ENCODE measurements around the gene RFX1. TPM values are rescaled to one million over a fixed set of nuclear protein-coding genes. Genes with fewer than 3 reads are reported as not detected.

The RFX1 gene
- total and polyA plus RNA-seq, 2 experiments from 2014 or later: 8.9 to 11.8 TPM

DNA sequence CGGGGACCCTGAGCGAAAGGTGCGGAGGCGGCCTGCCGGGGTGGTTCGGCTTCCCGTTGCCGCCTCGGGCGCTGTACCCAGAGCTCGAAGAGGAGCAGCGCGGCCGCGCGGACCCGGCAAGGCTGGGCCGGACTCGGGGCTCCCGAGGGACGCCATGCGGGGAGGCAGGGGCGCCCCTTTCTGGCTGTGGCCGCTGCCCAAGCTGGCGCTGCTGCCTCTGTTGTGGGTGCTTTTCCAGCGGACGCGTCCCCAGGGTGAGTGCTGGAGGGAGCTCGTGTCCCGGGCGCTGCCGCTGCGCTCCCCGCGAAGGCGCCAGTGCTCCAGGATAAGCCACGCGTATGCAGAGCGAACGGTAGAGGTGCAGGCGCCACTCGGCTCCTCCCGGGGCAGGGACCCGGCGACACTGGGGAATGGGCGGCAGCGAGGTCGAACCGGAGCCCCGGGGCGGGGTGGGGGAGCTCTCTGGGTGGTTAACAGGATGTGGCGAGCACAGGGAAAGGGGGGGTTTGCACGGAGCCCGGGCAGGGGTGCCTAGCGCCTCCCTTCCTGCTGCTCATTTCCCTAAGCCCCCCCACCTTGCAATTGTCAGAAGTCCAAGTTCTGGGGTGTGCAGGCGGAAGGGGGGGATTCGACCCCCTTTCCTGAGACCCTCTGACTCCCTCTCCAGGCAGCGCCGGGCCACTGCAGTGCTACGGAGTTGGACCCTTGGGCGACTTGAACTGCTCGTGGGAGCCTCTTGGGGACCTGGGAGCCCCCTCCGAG lies 25.8 kb upstream of the RFX1 start, which contains the start of gene IL27RA (continued):
- TF ChIP-seq NANOG (IDR thresholded peaks at IDR 0.05; ENCODE audit: borderline replicate concordance) (no peak), ZNF331 (CRISPR knock-in tag; IDR thresholded peaks at IDR 0.05; ENCODE audit: low read depth) (no peak), JUNB (IDR thresholded peaks at IDR 0.05; ENCODE audit: unreplicated experiment) (no peak), STAT1 (IDR thresholded peaks at IDR 0.05; ENCODE audit: unreplicated experiment) (no peak), EZH2 (IDR thresholded peaks at IDR 0.05; ENCODE audit: low read depth, unreplicated experiment) (no peak), POLR2AphosphoS5 (IDR thresholded peaks at IDR 0.05; ENCODE audit: low read depth) (peak; percentile 50), ETS1 (IDR thresholded peaks at IDR 0.05) (no peak), ZNF114 (CRISPR knock-in tag; IDR thresholded peaks at IDR 0.05) (no peak)

DNA sequence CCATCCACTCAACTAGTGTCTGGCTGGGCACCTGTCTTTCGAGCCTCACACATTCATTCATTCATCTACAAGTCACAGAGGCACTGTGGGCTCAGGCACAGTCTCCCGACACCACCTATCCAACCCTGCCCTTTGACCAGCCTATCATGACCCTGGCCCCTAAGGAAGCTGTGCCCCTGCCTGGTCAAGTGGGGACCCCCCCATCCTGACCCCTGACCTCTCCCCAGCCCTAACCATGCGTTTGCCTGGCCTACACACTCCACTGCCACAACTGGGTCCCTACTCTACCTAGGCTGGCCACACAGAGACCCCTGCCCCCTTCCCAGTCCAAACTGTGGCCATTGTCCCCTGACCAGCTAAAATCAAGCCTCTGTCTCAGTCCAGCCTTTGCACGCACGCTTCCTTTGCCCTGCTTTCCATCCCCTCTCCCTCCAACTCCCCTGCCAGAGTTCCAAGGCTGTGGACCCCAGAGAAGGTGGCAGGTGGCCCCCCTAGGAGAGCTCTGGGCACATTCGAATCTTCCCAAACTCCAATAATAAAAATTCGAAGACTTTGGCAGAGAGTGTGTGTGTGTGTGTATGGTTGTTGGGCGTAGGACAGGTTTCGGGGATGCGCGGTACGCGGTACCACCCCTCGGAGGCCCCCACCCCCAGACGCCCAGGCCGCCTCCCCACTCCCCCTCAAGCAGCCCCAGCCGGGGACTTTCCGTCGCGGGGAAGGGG lies 25.0 kb upstream of the RFX1 start:
- peak; percentile 28 for DNase-seq (ENCODE audit: low spot score)
- Mint-ChIP-seq H3K4me3 (peak overlapping the region; percentile 75), H3K9me3 (no peaks in the 10 kb centered on the region), H3K36me3 (ENCODE audit: low read depth) (no peaks in the 10 kb centered on the region; the same call in 2 of the 3 replicates), H3K4me1 (peaks cover 4% of the 10 kb centered on the region), H3K27ac (no peak overlapping the region), H3K27me3 (ENCODE audit: insufficient read depth, low read depth, poor library complexity) (peaks cover 16% of the 10 kb centered on the region)
- Histone ChIP-seq H3K79me2 (replicated peaks; ENCODE audit: insufficient read depth) (no peaks in the 10 kb centered on the region), H3K4me1 (ENCODE audit: insufficient read depth) (peaks cover 4% of the 10 kb centered on the region; the same call in 1 of the 2 replicates), H4K20me1 (replicated peaks; ENCODE audit: insufficient read depth) (no peaks in the 10 kb centered on the region), H3K36me3 (ENCODE audit: insufficient read depth) (no peaks in the 10 kb centered on the region), H3F3A (replicated peaks; ENCODE audit: low read depth) (peaks cover 8% of the 10 kb centered on the region; the same call in 1 of the 2 replicates), H3K4me3 (peak overlapping the region; percentile 90), H3K9me2 (ENCODE audit: insufficient read depth) (no peaks in the 10 kb centered on the region), H3K4me2 (peak overlapping the region; percentile 92), H3K27me3 (ENCODE audit: insufficient read depth) (peaks cover 10% of the 10 kb centered on the region; the same call in 1 of the 2 replicates), H2AFZ (peak overlapping the region; percentile 100), H3K27ac (ENCODE audit: low read depth) (no peak overlapping the region)
- no peak for TF ChIP-seq JUNB (IDR thresholded peaks at IDR 0.05; ENCODE audit: unreplicated experiment)
- TF ChIP-seq ETS1 (IDR thresholded peaks at IDR 0.05): no peak
- no peak for TF ChIP-seq ZNF114 (CRISPR knock-in tag; IDR thresholded peaks at IDR 0.05)
- TF ChIP-seq, protein P1, sequence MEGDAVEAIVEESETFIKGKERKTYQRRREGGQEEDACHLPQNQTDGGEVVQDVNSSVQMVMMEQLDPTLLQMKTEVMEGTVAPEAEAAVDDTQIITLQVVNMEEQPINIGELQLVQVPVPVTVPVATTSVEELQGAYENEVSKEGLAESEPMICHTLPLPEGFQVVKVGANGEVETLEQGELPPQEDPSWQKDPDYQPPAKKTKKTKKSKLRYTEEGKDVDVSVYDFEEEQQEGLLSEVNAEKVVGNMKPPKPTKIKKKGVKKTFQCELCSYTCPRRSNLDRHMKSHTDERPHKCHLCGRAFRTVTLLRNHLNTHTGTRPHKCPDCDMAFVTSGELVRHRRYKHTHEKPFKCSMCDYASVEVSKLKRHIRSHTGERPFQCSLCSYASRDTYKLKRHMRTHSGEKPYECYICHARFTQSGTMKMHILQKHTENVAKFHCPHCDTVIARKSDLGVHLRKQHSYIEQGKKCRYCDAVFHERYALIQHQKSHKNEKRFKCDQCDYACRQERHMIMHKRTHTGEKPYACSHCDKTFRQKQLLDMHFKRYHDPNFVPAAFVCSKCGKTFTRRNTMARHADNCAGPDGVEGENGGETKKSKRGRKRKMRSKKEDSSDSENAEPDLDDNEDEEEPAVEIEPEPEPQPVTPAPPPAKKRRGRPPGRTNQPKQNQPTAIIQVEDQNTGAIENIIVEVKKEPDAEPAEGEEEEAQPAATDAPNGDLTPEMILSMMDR (conservative IDR thresholded peaks at IDR 0.05; ENCODE audit: low read depth in 2 of 2): no peak
- no peak for TF ChIP-seq NANOG (IDR thresholded peaks at IDR 0.05; ENCODE audit: borderline replicate concordance)
- ATAC-seq: peak; percentile 4; the same call in 2 of the 3 replicates
